ENCODE results near the gene RAPGEF1.
A peak's percentile ranks its signal among the peaks of the same experiment; 100 is the strongest.

Gene RAPGEF1

DNA sequence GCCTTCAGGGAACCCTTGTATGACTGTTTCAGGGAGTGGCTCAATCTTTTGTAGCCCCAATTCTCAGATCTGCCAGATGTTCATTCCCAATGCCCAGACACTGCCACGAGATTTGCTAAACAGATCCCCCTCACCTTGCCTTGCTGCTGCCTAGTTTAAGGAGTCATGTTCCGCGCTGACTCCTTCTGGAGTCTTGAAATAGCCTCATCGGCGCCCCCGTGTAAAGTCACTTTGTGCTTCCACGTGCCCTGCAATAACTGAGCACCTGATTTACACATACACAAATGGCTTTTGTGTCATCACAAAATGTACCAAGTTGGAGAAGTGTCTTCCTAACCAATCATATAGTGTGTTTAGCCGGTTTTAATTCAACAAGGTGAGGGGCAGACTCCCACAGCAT, 132.3 kb downstream of the RAPGEF1 start:
- TF ChIP-seq MAX (IDR thresholded peaks at IDR 0.05; ENCODE audit: low read depth, low read length), result no peak
- no peak for TF ChIP-seq POLR2A (IDR thresholded peaks at IDR 0.05; ENCODE audit: extremely low read depth, insufficient read length)
- no peak for TF ChIP-seq MYC (IDR thresholded peaks at IDR 0.05; ENCODE audit: low read depth, low read length)
- TF ChIP-seq, protein P1, sequence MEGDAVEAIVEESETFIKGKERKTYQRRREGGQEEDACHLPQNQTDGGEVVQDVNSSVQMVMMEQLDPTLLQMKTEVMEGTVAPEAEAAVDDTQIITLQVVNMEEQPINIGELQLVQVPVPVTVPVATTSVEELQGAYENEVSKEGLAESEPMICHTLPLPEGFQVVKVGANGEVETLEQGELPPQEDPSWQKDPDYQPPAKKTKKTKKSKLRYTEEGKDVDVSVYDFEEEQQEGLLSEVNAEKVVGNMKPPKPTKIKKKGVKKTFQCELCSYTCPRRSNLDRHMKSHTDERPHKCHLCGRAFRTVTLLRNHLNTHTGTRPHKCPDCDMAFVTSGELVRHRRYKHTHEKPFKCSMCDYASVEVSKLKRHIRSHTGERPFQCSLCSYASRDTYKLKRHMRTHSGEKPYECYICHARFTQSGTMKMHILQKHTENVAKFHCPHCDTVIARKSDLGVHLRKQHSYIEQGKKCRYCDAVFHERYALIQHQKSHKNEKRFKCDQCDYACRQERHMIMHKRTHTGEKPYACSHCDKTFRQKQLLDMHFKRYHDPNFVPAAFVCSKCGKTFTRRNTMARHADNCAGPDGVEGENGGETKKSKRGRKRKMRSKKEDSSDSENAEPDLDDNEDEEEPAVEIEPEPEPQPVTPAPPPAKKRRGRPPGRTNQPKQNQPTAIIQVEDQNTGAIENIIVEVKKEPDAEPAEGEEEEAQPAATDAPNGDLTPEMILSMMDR (IDR thresholded peaks at IDR 0.05; ENCODE audit: low read depth, low read length), result no peak
- DNase-seq (ENCODE audit: low read depth), result no peak
- H3K4me3 ChIP-seq (ENCODE audit: low read depth, low read length), result no peak overlapping the region

DNA sequence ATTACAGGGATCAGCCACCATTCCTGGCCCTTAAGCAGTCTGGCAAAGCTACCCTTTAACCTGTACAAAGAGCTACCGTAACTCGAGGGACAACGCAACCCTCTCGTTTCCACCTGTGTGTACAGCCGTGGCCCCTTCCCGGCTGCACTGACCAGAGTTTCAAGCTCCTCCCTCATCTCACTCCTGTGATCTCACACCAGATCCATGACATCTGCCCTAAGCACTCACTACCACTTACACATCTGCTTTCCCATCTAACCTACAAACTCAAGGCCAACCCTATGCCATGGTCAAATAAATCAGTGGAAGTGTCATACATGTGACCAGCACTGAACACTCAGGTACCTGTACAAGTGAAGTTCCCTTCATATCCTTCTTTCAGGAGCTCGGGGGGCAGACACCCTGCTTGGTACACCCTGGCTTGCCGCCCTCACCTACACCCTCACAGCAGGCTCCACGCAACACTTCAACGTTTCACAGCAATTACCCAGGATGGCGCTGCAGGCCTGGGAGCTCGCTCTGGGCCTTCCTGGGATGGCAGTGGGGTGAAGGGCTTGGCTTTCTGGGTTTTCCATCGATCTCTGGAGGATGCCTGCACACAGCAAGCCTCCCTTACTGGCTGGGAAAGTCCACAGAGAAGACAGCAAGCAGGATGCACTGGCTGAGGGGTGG, 132.8 kb downstream of the RAPGEF1 start:
- DNase-seq (ENCODE audit: low read depth), result no peak
- TF ChIP-seq MYC (IDR thresholded peaks at IDR 0.05; ENCODE audit: low read depth, low read length) (no peak), POLR2A (IDR thresholded peaks at IDR 0.05; ENCODE audit: extremely low read depth, insufficient read length) (no peak), MAX (IDR thresholded peaks at IDR 0.05; ENCODE audit: low read depth, low read length) (no peak)
- TF ChIP-seq, protein P1 (IDR thresholded peaks at IDR 0.05; ENCODE audit: low read depth, low read length), result no peak
- H3K4me3 ChIP-seq (ENCODE audit: low read depth, low read length), result no peak overlapping the region

DNA sequence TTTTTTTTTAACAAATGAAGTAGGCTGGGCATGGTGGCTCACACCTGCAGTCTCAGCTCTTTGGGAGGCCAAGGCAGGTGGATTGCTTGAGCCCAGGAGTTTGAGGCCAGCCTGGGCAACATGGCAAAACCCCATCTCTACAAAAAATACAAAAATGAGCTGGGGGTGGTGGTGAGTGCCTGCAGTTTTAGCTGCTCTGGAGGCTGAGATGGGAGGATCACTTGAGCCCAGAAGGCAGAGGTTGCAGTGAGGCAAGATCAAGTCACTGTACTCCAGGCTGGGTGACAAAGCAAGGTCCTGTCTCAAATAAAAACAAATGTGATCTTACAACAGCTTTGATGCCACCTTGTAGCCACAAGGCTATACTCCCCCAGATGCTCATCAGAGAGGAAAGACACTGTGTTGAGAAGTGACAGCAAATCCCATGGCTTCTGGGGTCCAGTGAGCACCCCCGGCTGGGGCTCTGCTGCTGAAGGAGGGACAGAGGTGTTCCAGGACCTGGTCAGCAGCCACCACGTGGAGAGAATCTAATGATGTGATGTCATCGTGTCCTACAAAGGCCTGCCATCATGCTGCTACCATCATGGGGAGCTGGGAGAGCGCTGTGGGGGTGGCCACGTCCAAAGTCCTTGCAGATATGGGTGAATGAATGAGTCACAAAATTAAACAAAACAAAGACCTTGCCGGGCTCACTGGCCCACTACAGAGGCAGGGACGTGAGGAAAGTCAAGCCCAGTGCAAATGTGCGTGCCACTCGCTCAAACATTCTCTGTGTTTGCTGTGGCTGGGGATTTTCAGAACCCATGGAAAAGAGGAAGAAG, 133.9 kb downstream of the RAPGEF1 start:
- DNase-seq (ENCODE audit: low read depth), result peak; percentile 23
- TF ChIP-seq, protein P1 (IDR thresholded peaks at IDR 0.05; ENCODE audit: low read depth, low read length), result no peak
- H3K4me3 ChIP-seq (ENCODE audit: low read depth, low read length), result no peak overlapping the region

DNA sequence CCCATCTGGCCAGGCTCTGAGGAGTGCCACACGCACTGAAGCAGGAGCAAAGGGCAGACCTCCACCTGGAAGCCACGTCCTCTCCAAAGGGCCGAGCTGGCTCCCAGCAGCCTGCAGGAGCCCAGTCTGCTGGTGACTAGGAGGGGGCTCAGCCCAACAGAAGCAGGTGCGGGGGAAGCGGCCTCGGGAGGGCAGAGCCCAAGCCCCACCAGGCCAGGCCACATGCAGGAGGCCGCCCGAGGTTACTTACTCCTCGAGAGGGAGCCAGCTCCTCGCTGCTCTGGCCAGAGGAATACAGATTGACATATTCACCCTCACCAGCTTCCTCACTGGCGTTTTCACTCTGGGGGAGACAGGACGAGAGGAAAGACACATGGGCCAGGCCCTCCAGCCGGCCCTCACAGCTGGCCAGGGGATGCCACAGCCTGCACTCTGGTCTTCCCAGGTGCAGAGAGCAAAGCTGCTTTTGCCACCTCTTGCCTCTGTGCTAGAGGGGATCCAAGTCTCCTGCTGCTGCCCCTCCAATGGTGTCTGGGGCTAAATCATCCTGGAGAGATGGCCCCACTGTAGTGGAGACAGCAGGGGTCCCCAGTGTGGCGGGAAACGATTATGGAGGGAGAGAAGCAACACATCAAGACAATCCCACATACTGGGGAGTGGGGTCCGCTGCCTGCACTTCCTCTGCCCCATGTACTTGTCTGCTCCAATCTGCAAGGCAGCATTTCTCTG, 136.0 kb downstream of the RAPGEF1 start:
- DNase-seq (ENCODE audit: low read depth), result no peak
- no peak overlapping the region for H3K4me3 ChIP-seq (ENCODE audit: low read depth, low read length)
- TF ChIP-seq, protein P1 (IDR thresholded peaks at IDR 0.05; ENCODE audit: low read depth, low read length), result no peak
- TF ChIP-seq MAX (IDR thresholded peaks at IDR 0.05; ENCODE audit: low read depth, low read length) (no peak), POLR2A (IDR thresholded peaks at IDR 0.05; ENCODE audit: extremely low read depth, insufficient read length) (no peak)

DNA sequence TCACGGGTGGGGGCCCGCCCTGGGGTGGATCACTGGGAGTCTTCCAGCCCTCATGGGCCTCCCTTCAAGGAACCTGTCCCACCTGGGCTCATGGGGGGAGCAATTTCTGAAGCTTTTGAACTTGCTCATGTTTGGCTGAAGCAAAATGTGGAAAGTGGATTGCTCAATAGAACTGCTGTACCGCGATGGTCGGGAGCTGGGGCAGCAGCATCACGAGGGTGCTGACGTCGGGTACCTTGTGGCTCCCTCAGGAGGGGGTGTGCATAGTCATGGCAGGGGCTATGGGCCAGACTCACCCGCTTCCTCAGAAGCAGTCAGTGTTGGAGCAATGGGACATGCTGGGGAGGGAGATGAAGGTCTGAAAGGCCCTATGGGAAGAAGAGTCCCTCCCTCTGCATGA, 136.7 kb downstream of the RAPGEF1 start:
- H3K4me3 ChIP-seq (ENCODE audit: low read depth, low read length), result no peak overlapping the region
- TF ChIP-seq MYC (IDR thresholded peaks at IDR 0.05; ENCODE audit: low read depth, low read length) (peak; percentile 24; the same call in 1 of the 2 replicates), POLR2A (IDR thresholded peaks at IDR 0.05; ENCODE audit: extremely low read depth, insufficient read length) (no peak)
- TF ChIP-seq, protein P1 (IDR thresholded peaks at IDR 0.05; ENCODE audit: low read depth, low read length), result no peak
- DNase-seq (ENCODE audit: low read depth), result peak; percentile 58
